ENCODE measurements around the gene CHRNB1.

CHRNB1 gene

DNA sequence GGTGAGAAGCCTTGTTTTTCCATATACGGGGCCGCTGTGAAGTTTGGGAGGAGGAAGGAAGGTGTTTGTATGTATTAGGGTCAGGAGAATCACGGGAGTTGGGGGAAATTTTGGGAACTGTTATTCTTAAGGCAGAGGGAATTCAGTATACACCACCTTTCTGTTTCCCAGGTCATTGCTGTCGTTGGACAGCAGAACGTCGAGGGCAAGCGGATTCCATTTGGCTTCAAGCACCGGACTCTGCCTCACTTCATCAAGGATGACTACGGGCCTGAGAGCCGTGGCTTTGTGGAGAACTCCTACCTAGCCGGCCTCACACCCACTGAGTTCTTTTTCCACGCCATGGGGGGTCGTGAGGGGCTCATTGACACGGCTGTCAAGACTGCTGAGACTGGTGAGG lies 56.9 kb downstream of the CHRNB1 start:
- ChIA-PET CTCF (no interaction called here), POLR2A (no interaction called here)
- Histone ChIP-seq H3K4me3 (ENCODE audit: low read depth, low read length) (no peak overlapping the region), H3K36me3 (ENCODE audit: control insufficient read depth in 2 of 2, insufficient read depth in 1 of 2, low read length in 2 of 2) (peaks cover 93 to 97% of the 10 kb centered on the region in 2 experiments), H3K27ac (ENCODE audit: extremely low read depth, low read depth, low read length) (no peak overlapping the region), H3K4me1 (ENCODE audit: control insufficient read depth, insufficient read depth, low read length) (no peaks in the 10 kb centered on the region), H3K9me3 (ENCODE audit: control insufficient read depth, insufficient read depth, low read depth, low read length) (no peaks in the 10 kb centered on the region)
- no peak for TF ChIP-seq ZNF776 (tag by site-specific recombination; IDR thresholded peaks at IDR 0.05; ENCODE audit: borderline replicate concordance)
- TF ChIP-seq ZNF843 (tag by site-specific recombination; IDR thresholded peaks at IDR 0.05), result no peak
- TF ChIP-seq SALL2 (tag by site-specific recombination; IDR thresholded peaks at IDR 0.05; ENCODE audit: borderline replicate concordance), result no peak
- TF ChIP-seq ZNF112 (tag by site-specific recombination; IDR thresholded peaks at IDR 0.05), result no peak

DNA sequence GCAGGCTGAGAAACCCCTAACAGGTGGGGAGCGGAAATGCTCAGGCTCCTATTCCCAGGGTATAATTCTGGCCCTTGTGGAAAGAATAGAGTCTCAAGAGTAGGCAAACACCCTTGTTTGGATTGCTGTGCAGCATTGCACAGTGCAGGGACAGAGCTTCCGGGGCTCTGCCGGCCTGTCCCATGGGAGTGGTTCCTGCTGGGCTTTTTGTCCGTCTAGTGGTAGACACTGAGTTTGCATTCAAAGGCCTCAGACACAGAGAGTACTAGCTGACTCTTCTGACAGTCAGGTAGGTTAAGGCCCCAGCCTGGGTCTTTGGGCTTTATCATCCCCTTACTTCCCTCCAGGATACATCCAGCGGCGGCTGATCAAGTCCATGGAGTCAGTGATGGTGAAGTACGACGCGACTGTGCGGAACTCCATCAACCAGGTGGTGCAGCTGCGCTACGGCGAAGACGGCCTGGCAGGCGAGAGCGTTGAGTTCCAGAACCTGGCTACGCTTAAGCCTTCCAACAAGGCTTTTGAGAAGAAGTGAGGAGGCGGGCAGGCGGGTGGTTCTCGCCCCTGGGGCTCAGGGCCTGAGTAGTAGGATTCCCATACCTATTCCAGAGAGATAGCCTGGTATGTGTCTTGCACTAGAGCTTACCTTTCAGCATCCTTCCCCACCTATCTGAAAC lies 57.4 kb downstream of the CHRNB1 start:
- Histone ChIP-seq H3K36me3 (ENCODE audit: control insufficient read depth in 2 of 2, insufficient read depth in 1 of 2, low read length in 2 of 2) (peaks cover 94 to 97% of the 10 kb centered on the region in 2 experiments), H3K27ac (ENCODE audit: extremely low read depth, low read depth, low read length) (0 out of 2 replicates have a peak overlapping the region, but pooled peaks have one; percentile 9), H3K4me1 (ENCODE audit: control insufficient read depth, insufficient read depth, low read length) (no peaks in the 10 kb centered on the region), H3K4me3 (ENCODE audit: low read depth, low read length) (no peak overlapping the region), H3K9me3 (ENCODE audit: control insufficient read depth, insufficient read depth, low read depth, low read length) (no peaks in the 10 kb centered on the region)
- TF ChIP-seq ZNF138 (tag by site-specific recombination; IDR thresholded peaks at IDR 0.05; ENCODE audit: borderline replicate concordance) (no peak), ZNF76 (tag by site-specific recombination; IDR thresholded peaks at IDR 0.05; ENCODE audit: borderline replicate concordance, low read depth) (no peak), ZNF121 (tag by site-specific recombination; IDR thresholded peaks at IDR 0.05) (no peak), ZNF354C (tag by site-specific recombination; IDR thresholded peaks at IDR 0.05; ENCODE audit: borderline replicate concordance, low read depth) (no peak), ZNF433 (tag by site-specific recombination; IDR thresholded peaks at IDR 0.05; ENCODE audit: low read depth) (no peak), MEIS1 (CRISPR knock-in tag; IDR thresholded peaks at IDR 0.05; ENCODE audit: borderline replicate concordance) (no peak), ZNF777 (tag by site-specific recombination; IDR thresholded peaks at IDR 0.05; ENCODE audit: borderline replicate concordance) (no peak), ZNF221 (tag by site-specific recombination; IDR thresholded peaks at IDR 0.05; ENCODE audit: borderline replicate concordance) (no peak), ZBTB20 (tag by site-specific recombination; IDR thresholded peaks at IDR 0.05) (no peak)
- TF ChIP-seq, protein P1, sequence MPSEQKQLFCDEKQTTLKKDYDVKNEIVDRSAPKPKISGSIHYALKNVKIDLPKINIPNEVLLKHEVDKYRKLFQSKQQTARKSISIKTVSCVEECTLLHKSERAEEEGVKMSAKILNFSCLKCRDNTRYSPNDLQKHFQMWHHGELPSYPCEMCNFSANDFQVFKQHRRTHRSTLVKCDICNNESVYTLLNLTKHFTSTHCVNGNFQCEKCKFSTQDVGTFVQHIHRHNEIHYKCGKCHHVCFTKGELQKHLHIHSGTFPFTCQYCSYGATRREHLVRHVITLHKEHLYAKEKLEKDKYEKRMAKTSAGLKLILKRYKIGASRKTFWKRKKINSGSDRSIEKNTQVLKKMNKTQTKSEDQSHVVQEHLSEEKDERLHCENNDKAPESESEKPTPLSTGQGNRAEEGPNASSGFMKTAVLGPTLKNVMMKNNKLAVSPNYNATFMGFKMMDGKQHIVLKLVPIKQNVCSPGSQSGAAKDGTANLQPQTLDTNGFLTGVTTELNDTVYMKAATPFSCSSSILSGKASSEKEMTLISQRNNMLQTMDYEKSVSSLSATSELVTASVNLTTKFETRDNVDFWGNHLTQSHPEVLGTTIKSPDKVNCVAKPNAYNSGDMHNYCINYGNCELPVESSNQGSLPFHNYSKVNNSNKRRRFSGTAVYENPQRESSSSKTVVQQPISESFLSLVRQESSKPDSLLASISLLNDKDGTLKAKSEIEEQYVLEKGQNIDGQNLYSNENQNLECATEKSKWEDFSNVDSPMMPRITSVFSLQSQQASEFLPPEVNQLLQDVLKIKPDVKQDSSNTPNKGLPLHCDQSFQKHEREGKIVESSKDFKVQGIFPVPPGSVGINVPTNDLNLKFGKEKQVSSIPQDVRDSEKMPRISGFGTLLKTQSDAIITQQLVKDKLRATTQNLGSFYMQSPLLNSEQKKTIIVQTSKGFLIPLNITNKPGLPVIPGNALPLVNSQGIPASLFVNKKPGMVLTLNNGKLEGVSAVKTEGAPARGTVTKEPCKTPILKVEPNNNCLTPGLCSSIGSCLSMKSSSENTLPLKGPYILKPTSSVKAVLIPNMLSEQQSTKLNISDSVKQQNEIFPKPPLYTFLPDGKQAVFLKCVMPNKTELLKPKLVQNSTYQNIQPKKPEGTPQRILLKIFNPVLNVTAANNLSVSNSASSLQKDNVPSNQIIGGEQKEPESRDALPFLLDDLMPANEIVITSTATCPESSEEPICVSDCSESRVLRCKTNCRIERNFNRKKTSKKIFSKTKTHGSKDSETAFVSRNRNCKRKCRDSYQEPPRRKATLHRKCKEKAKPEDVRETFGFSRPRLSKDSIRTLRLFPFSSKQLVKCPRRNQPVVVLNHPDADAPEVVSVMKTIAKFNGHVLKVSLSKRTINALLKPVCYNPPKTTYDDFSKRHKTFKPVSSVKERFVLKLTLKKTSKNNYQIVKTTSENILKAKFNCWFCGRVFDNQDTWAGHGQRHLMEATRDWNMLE (tag by site-specific recombination; conservative IDR thresholded peaks at IDR 0.05; ENCODE audit: low read depth), result no peak
- TF ChIP-seq, protein P2, sequence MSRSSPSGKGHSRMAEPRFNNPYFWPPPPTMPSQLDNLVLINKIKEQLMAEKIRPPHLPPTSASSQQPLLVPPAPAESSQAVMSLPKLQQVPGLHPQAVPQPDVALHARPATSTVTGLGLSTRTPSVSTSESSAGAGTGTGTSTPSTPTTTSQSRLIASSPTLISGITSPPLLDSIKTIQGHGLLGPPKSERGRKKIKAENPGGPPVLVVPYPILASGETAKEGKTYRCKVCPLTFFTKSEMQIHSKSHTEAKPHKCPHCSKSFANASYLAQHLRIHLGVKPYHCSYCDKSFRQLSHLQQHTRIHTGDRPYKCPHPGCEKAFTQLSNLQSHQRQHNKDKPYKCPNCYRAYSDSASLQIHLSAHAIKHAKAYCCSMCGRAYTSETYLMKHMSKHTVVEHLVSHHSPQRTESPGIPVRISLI (tag by site-specific recombination; IDR thresholded peaks at IDR 0.05), result no peak
- TF ChIP-seq, protein P3, sequence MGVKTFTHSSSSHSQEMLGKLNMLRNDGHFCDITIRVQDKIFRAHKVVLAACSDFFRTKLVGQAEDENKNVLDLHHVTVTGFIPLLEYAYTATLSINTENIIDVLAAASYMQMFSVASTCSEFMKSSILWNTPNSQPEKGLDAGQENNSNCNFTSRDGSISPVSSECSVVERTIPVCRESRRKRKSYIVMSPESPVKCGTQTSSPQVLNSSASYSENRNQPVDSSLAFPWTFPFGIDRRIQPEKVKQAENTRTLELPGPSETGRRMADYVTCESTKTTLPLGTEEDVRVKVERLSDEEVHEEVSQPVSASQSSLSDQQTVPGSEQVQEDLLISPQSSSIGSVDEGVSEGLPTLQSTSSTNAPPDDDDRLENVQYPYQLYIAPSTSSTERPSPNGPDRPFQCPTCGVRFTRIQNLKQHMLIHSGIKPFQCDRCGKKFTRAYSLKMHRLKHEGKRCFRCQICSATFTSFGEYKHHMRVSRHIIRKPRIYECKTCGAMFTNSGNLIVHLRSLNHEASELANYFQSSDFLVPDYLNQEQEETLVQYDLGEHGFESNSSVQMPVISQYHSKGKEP (tag by site-specific recombination; IDR thresholded peaks at IDR 0.05), result no peak
- TF ChIP-seq, protein P4, sequence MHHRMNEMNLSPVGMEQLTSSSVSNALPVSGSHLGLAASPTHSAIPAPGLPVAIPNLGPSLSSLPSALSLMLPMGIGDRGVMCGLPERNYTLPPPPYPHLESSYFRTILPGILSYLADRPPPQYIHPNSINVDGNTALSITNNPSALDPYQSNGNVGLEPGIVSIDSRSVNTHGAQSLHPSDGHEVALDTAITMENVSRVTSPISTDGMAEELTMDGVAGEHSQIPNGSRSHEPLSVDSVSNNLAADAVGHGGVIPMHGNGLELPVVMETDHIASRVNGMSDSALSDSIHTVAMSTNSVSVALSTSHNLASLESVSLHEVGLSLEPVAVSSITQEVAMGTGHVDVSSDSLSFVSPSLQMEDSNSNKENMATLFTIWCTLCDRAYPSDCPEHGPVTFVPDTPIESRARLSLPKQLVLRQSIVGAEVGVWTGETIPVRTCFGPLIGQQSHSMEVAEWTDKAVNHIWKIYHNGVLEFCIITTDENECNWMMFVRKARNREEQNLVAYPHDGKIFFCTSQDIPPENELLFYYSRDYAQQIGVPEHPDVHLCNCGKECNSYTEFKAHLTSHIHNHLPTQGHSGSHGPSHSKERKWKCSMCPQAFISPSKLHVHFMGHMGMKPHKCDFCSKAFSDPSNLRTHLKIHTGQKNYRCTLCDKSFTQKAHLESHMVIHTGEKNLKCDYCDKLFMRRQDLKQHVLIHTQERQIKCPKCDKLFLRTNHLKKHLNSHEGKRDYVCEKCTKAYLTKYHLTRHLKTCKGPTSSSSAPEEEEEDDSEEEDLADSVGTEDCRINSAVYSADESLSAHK (tag by site-specific recombination; IDR thresholded peaks at IDR 0.05), result no peak
- TF ChIP-seq, protein P5, sequence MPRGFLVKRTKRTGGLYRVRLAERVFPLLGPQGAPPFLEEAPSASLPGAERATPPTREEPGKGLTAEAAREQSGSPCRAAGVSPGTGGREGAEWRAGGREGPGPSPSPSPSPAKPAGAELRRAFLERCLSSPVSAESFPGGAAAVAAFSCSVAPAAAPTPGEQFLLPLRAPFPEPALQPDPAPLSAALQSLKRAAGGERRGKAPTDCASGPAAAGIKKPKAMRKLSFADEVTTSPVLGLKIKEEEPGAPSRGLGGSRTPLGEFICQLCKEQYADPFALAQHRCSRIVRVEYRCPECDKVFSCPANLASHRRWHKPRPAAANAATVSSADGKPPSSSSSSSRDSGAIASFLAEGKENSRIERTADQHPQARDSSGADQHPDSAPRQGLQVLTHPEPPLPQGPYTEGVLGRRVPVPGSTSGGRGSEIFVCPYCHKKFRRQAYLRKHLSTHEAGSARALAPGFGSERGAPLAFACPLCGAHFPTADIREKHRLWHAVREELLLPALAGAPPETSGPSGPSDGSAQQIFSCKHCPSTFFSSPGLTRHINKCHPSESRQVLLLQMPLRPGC (tag by site-specific recombination; IDR thresholded peaks at IDR 0.05), result no peak
- ChIA-PET CTCF (interaction anchor here (0.6 to 3.4 kb wide), 6 partner anchors 9 to 58 kb away, joined by 3 to 25 read pairs (median 4); no protein-coding TSS in a partner anchor), POLR2A (interaction anchor here (0.7 to 1.7 kb wide), 2 partner anchors 10 to 18 kb away, joined by 4 to 7 read pairs; partner anchors contain the start of gene POLR2A)
